ENCODE results near the gene GP1BB. TPM values are rescaled to one million over a fixed set of nuclear protein-coding genes. Genes with fewer than 3 reads are reported as not detected.
A peak's percentile ranks its signal among the peaks of the same experiment; 100 is the strongest.
"Not testable (repeated sequence)": the region's sequence is repeated elsewhere in the genome, so short reads cannot be mapped to it uniquely, and the experiment has no call there.

The GP1BB gene
- total RNA-seq, 1 donor from 2014 or later = 5.4 TPM

- no peak for DNase-seq
Observed at GRCh38 chr22:19714312-19715187, 8.8 kb upstream of the GP1BB start, which contains the start of gene SEPTIN5. TSS of gene SEPTIN5 (plus strand) at chr22:19714503. CDS start at chr22:19714589, 86 bp downstream.

DNA sequence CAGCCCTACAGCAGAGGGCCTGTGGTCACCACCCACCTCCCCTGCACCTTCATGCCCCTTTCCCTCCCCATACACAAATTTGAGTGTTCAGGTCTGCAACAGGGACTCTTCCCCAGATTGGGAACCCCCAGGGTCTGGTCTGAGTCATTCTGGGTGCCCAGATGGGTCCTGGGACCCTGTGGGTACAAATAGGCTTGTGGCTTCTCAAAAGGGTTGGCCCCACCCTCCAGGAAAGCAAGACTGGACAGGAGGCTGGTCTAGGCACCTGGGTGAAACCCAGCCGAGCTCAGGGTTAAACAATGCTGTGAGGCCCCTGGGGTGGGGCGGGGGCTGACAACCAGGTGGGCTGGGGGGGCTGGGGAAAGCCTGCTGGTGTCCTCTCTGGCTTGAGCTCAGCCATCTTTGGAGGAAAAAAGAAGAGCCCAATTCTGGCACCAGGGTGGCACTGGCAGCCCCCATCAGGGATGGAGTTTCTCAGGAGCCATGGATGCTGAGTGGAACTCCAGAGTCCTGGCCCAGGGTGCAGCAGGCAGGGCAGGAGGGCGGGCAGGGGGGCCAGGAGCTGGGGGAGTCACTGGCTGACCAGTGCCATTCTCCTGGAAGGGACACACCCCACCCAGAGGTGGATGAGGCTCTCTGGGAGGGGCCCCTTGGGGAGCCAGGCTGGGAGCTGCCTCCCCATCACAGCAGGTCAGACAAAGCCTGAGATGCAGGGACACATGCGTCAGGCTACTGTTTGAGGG is 8.0 kb upstream of the GP1BB start:
- no peak for DNase-seq

- DNase-seq = no peak
Observed at GRCh38 chr22:19716041-19716828, 7.1 kb upstream of the GP1BB start.

- DNase-seq = no peak
Observed at GRCh38 chr22:19716829-19717105, 6.6 kb upstream of the GP1BB start.

GRCh38 chr22:19717181-19717580 is 6.2 kb upstream of the GP1BB start:
- no peak for DNase-seq

DNA sequence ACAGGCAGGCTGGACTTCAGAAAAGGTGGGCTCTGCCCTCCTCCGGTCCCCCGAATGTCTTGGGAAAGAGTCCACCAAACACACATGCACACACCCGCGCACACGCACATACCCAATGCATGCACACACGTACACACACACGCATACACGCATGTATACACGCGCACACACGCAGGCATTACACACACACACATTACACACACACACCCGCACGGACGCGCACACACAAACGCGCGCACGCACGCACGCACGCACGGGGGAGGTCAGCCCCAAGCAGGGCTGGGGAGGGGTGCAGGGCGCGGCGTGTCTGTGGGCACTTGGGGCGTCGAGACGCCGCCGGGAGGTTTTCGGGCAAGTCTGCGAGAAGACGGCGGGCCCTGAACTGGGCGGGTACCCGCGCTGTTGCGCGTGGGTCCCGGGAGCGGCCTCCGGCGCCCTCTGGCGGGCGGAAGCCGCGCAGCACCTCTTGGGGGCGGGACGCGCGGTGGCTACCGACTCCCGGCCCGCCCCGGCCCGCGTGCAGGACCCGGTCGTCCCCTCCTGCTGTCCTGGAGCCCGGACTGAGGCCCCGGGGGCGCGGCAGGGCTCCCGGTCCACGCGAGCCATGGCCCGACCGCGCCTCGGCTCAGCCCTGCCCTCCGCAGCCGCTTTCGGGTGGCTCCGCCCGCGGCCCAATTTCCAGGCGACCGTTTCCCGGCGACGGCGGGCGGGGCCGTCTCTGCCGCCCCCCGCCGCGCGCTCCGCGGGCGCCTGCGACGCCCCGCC is 5.5 kb upstream of the GP1BB start:
- DNase-seq = peak; percentile 75

GRCh38 chr22:19718456-19719049 is 4.8 kb upstream of the GP1BB start:
- no peak for DNase-seq

GRCh38 chr22:19719050-19719482 is 4.3 kb upstream of the GP1BB start:
- no peak for DNase-seq

DNA sequence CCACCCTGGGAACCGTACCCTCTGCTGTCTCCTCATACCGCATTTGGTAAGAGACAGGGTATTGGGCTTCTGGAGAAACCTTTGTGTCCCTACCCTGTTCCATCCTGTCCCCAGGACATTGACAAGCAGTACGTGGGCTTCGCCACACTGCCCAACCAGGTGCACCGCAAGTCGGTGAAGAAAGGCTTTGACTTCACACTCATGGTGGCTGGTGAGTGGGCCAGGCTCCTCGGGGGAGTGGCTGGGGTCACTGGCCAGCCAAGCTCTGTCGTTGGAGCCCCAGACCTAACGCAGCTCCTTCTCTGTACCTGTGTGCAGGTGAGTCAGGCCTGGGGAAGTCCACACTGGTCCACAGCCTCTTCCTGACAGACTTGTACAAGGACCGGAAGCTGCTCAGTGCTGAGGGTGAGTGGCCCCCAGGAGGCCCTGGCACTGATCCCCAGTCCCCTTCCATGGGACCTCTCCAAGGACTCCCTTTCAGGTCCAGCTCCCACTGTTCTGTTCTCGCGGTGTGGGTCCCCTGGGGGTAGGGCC is 3.8 kb upstream of the GP1BB start:
- no peak for DNase-seq

GRCh38 chr22:19720150-19720827 is 3.0 kb upstream of the GP1BB start:
- no peak for DNase-seq

DNA sequence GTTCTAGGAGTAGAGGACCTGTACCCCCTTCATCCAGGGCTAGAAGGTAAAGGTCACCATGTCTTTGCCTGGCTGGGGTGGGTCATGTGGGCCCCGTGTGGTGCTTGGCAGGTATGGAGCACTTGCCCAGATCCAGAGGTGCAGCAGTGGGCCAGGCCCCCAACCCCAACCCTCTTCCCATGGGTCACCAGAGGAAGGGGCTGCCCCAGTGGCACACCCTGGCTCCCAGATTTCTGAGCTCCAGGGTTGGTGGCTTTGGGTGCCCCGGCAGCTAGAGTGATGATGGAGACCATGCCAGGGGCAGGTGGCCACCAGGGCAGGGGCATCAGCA is 2.4 kb upstream of the GP1BB start:
- DNase-seq = no peak

DNA sequence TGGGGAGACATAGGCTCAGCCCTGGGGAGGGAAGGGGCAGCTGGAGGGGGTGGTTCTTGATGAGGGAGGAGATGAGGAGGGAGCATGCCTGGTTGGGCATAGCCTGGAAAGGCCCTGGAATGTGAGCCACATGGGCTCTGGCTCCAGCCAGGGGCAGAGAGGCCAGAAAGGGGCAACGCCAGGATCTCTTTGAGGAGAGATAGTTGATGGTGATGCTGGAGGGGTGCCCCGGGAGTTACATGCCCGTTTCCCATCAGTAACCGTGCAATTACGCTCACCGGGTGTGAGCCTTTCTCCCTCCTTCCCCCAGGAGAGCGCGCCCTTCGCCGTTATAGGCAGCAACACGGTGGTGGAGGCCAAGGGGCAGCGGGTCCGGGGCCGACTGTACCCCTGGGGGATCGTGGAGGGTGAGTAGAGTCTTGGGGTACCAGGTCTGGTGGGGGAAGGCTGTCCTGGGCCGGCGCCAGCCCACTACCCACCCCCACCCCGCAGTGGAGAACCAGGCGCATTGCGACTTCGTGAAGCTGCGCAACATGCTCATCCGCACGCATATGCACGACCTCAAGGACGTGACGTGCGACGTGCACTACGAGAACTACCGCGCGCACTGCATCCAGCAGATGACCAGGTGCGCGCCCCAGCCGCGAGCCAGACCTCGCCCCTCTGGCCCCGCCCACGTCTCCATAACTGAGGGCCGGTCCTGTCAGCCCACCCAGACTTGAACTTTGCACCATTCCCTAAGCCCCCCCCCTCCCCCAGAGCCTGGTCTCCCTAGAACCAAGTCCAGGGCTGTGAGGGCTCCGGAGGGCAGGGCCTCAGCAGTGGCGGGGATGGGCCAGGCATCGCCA is 1.8 kb upstream of the GP1BB start:
- no peak for DNase-seq

DNA sequence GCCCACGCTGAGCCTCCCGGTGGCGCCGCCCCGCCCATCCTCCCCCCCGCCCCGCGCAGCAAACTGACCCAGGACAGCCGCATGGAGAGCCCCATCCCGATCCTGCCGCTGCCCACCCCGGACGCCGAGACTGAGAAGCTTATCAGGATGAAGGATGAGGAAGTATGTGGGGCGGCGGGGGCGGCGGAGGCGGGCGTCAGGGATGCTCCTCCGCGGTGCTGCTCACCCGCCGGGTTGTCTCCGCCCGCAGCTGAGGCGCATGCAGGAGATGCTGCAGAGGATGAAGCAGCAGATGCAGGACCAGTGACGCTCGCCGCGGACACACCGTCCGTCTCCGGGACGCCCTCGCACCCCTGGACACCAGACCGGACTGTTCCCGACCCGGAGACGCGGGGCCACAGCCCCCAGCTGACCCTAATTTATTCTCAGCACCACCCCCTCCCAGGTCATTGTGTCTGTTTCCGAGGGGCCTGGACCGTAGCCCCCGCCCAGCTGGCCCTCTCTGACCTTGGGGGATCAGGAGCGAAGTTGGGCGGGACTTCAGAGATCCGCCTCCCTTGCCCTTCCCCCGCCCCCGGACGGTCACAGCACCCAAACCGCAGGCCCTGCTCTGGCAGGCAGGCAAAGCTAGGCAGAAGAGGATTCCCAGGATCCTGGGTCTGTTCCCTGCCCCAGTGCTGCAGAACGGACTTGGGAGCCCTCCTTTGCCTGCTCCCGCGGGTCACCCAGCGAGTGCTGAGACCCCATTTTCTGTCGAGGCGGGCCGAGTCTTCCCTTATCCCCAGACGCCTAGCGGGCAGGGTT is 959 bp upstream of the GP1BB start:
- DNase-seq = no peak

DNA sequence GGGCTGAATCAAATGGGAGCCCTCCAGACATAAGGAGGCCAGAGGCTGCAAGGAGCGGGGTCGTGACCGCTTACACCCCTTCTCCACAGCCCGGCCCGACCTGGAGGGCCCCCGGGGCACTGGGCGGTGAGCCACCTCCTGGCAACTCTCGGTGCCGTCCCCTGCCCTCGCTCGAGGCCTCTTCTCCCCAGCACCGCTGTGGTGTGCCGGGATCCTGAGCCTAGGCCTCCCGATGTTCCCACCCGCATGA is 432 bp upstream of the GP1BB start:
- DNase-seq = no peak

- peak; percentile 81 for DNase-seq
Observed at GRCh38 chr22:19723983-19724827, 866 bp downstream of the GP1BB start.

DNA sequence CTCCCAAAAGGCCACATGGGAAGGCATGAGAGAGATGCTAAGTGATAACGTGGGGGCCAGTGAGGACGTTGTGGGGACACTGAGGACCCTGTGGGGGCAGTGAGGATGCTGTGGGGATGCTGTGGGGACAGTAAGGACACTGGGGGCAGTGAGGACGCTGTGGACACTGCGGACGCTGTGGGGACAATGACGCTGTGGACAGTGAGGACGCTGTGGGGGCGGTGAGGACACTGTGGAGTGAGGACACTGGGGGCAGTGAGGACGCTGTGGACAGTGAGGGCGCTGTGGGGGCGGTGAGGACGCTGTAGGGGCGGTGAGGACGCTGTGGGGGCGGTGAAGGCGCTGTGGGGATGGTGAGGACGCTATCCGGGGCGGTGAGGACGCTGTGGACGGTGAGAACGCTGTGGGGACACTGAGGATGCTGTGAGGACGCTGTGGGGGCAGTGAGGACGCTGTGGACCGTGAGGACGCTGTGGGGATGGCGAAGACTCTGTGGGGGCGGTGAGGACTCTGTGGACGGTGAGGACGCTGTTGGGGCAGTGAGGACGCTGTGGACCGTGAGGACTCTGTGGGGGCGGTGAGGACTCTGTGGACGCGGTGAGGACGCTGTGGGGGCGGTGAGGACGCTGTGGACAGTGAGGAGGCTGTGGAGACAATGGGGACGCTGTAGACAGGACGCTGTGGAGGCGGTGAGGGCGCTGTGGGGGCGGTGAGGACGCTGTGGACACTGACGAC is 1.8 kb downstream of the GP1BB start:
- DNase-seq = no peak

GRCh38 chr22:19726064-19726788 is 2.9 kb downstream of the GP1BB start:
- not testable (repeated sequence) for DNase-seq

All from dermis blood vessel endothelial cell (primary cell).